Large intestine (tissue), 3 donors: ENCODE results near the gene GRIFIN. TPM values are rescaled to one million over a fixed set of nuclear protein-coding genes. Genes with fewer than 3 reads are reported as not detected.

ENCODE experiments used
- DNase-seq, 2 donors: peaks; one replicate each; pipeline versions ENCODE4 v3.0.0 to v3.0.0-alpha.2; 2013
- H3K27ac ChIP-seq: one replicate; pipeline ENCODE4 v1.5.1; 2013; ENCODE audit warnings: low read length
- H3K27me3 ChIP-seq: 2 replicates; pipeline ENCODE4 v1.6.1; 2013; ENCODE audit warnings: low read length; ENCODE audit not compliant: control insufficient read depth, insufficient read depth
- H3K36me3 ChIP-seq: 2 replicates; pipeline ENCODE4 v1.6.1; 2013; ENCODE audit warnings: low read length; ENCODE audit not compliant: control insufficient read depth, insufficient read depth
- H3K4me1 ChIP-seq: one replicate; pipeline ENCODE4 v1.6.1; 2013; ENCODE audit warnings: low read length; ENCODE audit not compliant: control insufficient read depth, insufficient read depth
- H3K4me3 ChIP-seq: one replicate; pipeline ENCODE4 v1.5.1; 2013; ENCODE audit warnings: low read length
- H3K9me3 ChIP-seq: one replicate; pipeline ENCODE4 v1.6.1; 2013; ENCODE audit warnings: mild to moderate bottlenecking, low read depth, low read length, moderate library complexity; ENCODE audit not compliant: control insufficient read depth
- WGBS: methylation state at CpG from one replicate; pipeline ENCODE4 v1.1.5; 2013; ENCODE audit warnings: low lambda C conversion rate; ENCODE audit not compliant: insufficient coverage; 5-methylcytosine and 5-hydroxymethylcytosine counted together
- polyA plus RNA-seq: library from polyadenylated mRNA; unstranded; fragments of 120-200 nt; gene quantifications from one replicate; pipeline ENCODE4 v1.2.1, GENCODE V29; 2013

GRIFIN gene
- polyA plus RNA-seq, 1 donor = not detected

GRCh38 chr7:2488272-2488645, 12.1 kb upstream of the GRIFIN start:
- H3K36me3 ChIP-seq = no peaks in the 10 kb centered on the region
- peaks cover 2% of the 10 kb centered on the region for H3K27me3 ChIP-seq
- H3K9me3 ChIP-seq = peaks cover 2% of the 10 kb centered on the region
- no peak for DNase-seq
- H3K4me1 ChIP-seq = no peaks in the 10 kb centered on the region
- no peak overlapping the region for H3K4me3 ChIP-seq
- H3K27ac ChIP-seq = no peak overlapping the region
- no CpG with 5 or more reads among the region's 8 CpGs for WGBS

- H3K9me3 ChIP-seq = peaks cover 7% of the 10 kb centered on the region
- peaks cover 2% of the 10 kb centered on the region for H3K27me3 ChIP-seq
- no peak for DNase-seq
- H3K36me3 ChIP-seq = no peaks in the 10 kb centered on the region
- H3K27ac ChIP-seq = no peak overlapping the region
- H3K4me3 ChIP-seq = no peak overlapping the region
- no CpG with 5 or more reads among the region's 14 CpGs for WGBS
- H3K4me1 ChIP-seq = no peaks in the 10 kb centered on the region
Observed at GRCh38 chr7:2487586-2488271, 11.5 kb upstream of the GRIFIN start.

GRCh38 chr7:2484868-2485267, 8.7 kb upstream of the GRIFIN start:
- no peaks in the 10 kb centered on the region for H3K4me1 ChIP-seq
- H3K27me3 ChIP-seq = peaks cover 2% of the 10 kb centered on the region
- peaks cover 10% of the 10 kb centered on the region for H3K9me3 ChIP-seq
- no peak overlapping the region for H3K4me3 ChIP-seq
- no peak for DNase-seq
- no peak overlapping the region for H3K27ac ChIP-seq
- no CpG with 5 or more reads among the region's 12 CpGs for WGBS
- no peaks in the 10 kb centered on the region for H3K36me3 ChIP-seq

- DNase-seq = no peak
- H3K9me3 ChIP-seq = peaks cover 10% of the 10 kb centered on the region
- no CpG with 5 or more reads among the region's 5 CpGs for WGBS
Observed at GRCh38 chr7:2483494-2483893, 7.3 kb upstream of the GRIFIN start.

GRCh38 chr7:2482725-2483451, 6.7 kb upstream of the GRIFIN start:
- Histone ChIP-seq H3K4me3 (no peak overlapping the region), H3K4me1 (peaks cover 10% of the 10 kb centered on the region), H3K36me3 (no peaks in the 10 kb centered on the region), H3K9me3 (peaks cover 10% of the 10 kb centered on the region), H3K27me3 (peaks cover 4% of the 10 kb centered on the region), H3K27ac (no peak overlapping the region)
- no CpG with 5 or more reads among the region's 10 CpGs for WGBS
- DNase-seq = no peak

More at GRCh38 chr7:2483494-2483893, 7.3 kb upstream of the GRIFIN start:
- H3K4me3 ChIP-seq = no peak overlapping the region
- no peak overlapping the region for H3K27ac ChIP-seq
- H3K4me1 ChIP-seq = peaks cover 4% of the 10 kb centered on the region
- peaks cover 7% of the 10 kb centered on the region for H3K27me3 ChIP-seq
- no peaks in the 10 kb centered on the region for H3K36me3 ChIP-seq

- Histone ChIP-seq H3K4me3 (no peak overlapping the region), H3K9me3 (peaks cover 10% of the 10 kb centered on the region), H3K36me3 (no peaks in the 10 kb centered on the region), H3K4me1 (peaks cover 20% of the 10 kb centered on the region), H3K27me3 (peaks cover 4% of the 10 kb centered on the region), H3K27ac (no peak overlapping the region)
- 86% methylated on average over 1 of the region's 4 CpGs for WGBS
- no peak for DNase-seq
Observed at GRCh38 chr7:2481195-2481594, 5.0 kb upstream of the GRIFIN start.

GRCh38 chr7:2480070-2480408, 3.8 kb upstream of the GRIFIN start:
- DNase-seq = no peak
- no CpG with 5 or more reads among the region's 21 CpGs for WGBS
- no peak overlapping the region for H3K4me3 ChIP-seq
- H3K27ac ChIP-seq = no peak overlapping the region
- peaks cover 4% of the 10 kb centered on the region for H3K27me3 ChIP-seq
- peaks cover 10% of the 10 kb centered on the region for H3K9me3 ChIP-seq
- H3K4me1 ChIP-seq = peaks cover 20% of the 10 kb centered on the region
- no peaks in the 10 kb centered on the region for H3K36me3 ChIP-seq

- H3K4me1 ChIP-seq = peaks cover 20% of the 10 kb centered on the region
- WGBS = no CpG with 5 or more reads among the region's 16 CpGs
- no peak overlapping the region for H3K27ac ChIP-seq
- H3K36me3 ChIP-seq = no peaks in the 10 kb centered on the region
- no peak overlapping the region for H3K4me3 ChIP-seq
- no peak for DNase-seq
- peaks cover 4% of the 10 kb centered on the region for H3K27me3 ChIP-seq
- H3K9me3 ChIP-seq = peaks cover 8% of the 10 kb centered on the region
Observed at GRCh38 chr7:2479276-2480069, 3.3 kb upstream of the GRIFIN start.

GRCh38 chr7:2478800-2479199, 2.6 kb upstream of the GRIFIN start:
- no peak for DNase-seq
- no peak overlapping the region for H3K27ac ChIP-seq

GRCh38 chr7:2478399-2478785, 2.2 kb upstream of the GRIFIN start:
- Histone ChIP-seq H3K36me3 (no peaks in the 10 kb centered on the region), H3K4me1 (peaks cover 20% of the 10 kb centered on the region), H3K9me3 (peaks cover 8% of the 10 kb centered on the region), H3K27me3 (peaks cover 4% of the 10 kb centered on the region), H3K27ac (no peak overlapping the region), H3K4me3 (no peak overlapping the region)
- no CpG with 5 or more reads among the region's 11 CpGs for WGBS
- DNase-seq = peak; percentile 53 to 66

More at GRCh38 chr7:2478800-2479199, 2.6 kb upstream of the GRIFIN start:
- Histone ChIP-seq H3K27me3 (peaks cover 4% of the 10 kb centered on the region), H3K4me1 (peaks cover 20% of the 10 kb centered on the region), H3K4me3 (no peak overlapping the region), H3K9me3 (peaks cover 8% of the 10 kb centered on the region), H3K36me3 (no peaks in the 10 kb centered on the region)
- WGBS = 90% methylated on average over 4 of the region's 19 CpGs
